Duodenal mucosa (tissue), 2 donors: ENCODE results near the gene C6orf47.

ENCODE experiments used
- H3K27ac ChIP-seq: one replicate; pipeline ENCODE4 v1.7.0; 2013; ENCODE audit warnings: low read depth, low read length
- H3K27me3 ChIP-seq, 2 donors: one replicate each; pipeline ENCODE4 v1.7.0; 2013; ENCODE audit warnings: low read length in 2 of 2, control low read depth in 1 of 2; ENCODE audit not compliant: insufficient read depth in 2 of 2, control insufficient read depth in 1 of 2
- H3K36me3 ChIP-seq, 2 donors: one replicate each; pipeline ENCODE4 v1.7.0; 2013; ENCODE audit warnings: low read length in 2 of 2, control low read depth in 1 of 2; ENCODE audit not compliant: insufficient read depth in 2 of 2, control insufficient read depth in 1 of 2
- H3K4me1 ChIP-seq, 2 donors: one replicate each; pipeline ENCODE4 v1.7.0; 2013; ENCODE audit warnings: low read length in 2 of 2, control low read depth in 1 of 2; ENCODE audit not compliant: insufficient read depth in 2 of 2, control insufficient read depth in 1 of 2
- H3K4me3 ChIP-seq, 2 donors: one replicate each; pipeline ENCODE4 v1.7.0; 2013; ENCODE audit warnings: low read length in 2 of 2, low read depth in 1 of 2
- H3K9ac ChIP-seq, 2 donors: one replicate each; pipeline ENCODE4 v1.7.0; 2013; ENCODE audit warnings: low read length in 2 of 2, low read depth in 1 of 2
- H3K9me3 ChIP-seq, 2 donors: one replicate each; pipeline ENCODE4 v1.7.0; 2013; ENCODE audit warnings: low read length in 2 of 2, control low read depth in 1 of 2; ENCODE audit not compliant: control insufficient read depth in 1 of 2

Gene C6orf47

DNA sequence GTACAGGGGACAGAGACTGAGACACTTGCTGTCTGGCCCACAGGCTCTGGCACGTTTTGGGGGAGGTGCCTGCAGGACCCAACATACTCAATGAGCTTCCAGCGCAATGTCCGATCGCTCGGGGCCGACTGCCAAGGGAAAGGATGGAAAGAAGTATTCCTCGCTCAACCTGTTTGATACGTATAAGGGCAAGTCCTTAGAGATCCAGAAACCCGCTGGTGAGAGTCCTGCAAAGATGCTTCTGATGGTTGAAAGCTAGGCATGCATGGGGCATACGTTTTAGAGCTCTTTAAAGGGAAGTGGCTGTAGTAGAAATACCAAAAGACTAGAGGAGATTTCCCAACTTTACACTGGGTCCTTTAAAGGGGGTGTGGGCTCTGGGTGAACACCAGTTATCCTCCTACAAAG, 37.9 kb downstream of the C6orf47 start:
- Histone ChIP-seq H3K4me3 (peak overlapping the region; percentile 36 to 97), H3K36me3 (peaks cover 32 to 52% of the 10 kb centered on the region in 2 donors)

DNA sequence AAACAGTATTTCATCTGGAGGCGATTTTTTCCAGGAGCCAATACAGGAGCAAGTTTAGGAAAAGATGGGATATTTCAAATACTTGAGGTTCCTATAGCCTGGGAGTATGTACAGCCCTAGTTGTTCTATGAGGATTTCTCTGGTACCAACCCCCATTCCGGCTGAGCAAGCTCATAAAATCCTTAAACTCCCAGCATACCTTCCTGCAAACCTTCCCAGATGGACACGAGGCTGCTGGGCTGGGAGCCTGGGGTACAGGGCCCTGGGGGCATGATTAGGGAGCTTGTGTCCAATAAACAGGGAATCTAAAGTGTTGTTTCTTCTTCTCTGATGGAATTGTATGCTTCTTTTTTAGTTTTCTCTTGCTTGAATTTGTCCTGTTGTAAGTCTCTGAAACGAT, 38.6 kb downstream of the C6orf47 start:
- Histone ChIP-seq H3K27ac (peak overlapping the region; percentile 95), H3K4me1 (peaks cover 18 to 19% of the 10 kb centered on the region in 2 donors), H3K27me3 (no peaks in the 10 kb centered on the region), H3K9ac (peak overlapping the region; percentile 98 to 99), H3K9me3 (no peaks in the 10 kb centered on the region), H3K36me3 (peaks cover 32 to 45% of the 10 kb centered on the region in 2 donors), H3K4me3 (peak overlapping the region; percentile 88 to 97)

More for the DNA sequence above, 37.9 kb downstream of the C6orf47 start:
- H3K27me3 ChIP-seq: no peaks in the 10 kb centered on the region
- no peaks in the 10 kb centered on the region for H3K9me3 ChIP-seq
- H3K9ac ChIP-seq: peak overlapping the region in 1 of 2 donors; percentile 98
- no peak overlapping the region for H3K27ac ChIP-seq
- peaks cover 18 to 19% of the 10 kb centered on the region in 2 donors for H3K4me1 ChIP-seq

DNA sequence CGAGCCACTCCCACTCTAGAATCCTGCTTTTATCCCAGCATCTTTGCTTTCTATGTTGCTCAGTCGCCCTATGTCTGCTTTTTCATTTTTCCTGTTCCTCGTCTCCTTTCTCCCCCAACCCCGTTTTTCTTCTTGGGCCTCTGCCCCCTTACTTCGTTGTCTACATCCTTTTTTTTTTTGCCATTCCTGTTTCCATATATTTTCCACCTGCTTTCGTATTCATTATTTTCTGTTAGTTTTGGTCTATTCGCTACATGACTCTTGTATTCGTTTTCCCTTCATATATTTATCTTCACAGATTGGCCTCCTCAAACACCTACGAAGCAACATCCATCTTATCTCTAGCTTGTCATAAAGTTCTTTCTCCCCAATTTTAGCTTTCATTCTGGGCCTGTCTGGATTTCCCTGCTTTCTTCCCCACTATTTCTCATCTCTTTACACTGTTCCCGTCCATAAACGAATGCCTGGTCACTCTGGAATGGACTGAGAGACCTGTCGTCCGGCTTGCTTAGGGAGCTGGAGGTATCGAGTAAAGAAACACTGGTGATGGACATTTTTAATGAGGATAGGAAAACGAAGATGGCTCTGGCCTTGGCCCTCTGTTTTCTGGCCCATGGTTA, 39.1 kb downstream of the C6orf47 start:
- H3K36me3 ChIP-seq: peaks cover 29 to 40% of the 10 kb centered on the region in 2 donors
- no peaks in the 10 kb centered on the region for H3K9me3 ChIP-seq
- peaks cover 18 to 19% of the 10 kb centered on the region in 2 donors for H3K4me1 ChIP-seq
- H3K27ac ChIP-seq: peak overlapping the region; percentile 95
- peak overlapping the region; percentile 88 to 97 for H3K4me3 ChIP-seq
- H3K27me3 ChIP-seq: no peaks in the 10 kb centered on the region
- peak overlapping the region; percentile 98 to 99 for H3K9ac ChIP-seq

DNA sequence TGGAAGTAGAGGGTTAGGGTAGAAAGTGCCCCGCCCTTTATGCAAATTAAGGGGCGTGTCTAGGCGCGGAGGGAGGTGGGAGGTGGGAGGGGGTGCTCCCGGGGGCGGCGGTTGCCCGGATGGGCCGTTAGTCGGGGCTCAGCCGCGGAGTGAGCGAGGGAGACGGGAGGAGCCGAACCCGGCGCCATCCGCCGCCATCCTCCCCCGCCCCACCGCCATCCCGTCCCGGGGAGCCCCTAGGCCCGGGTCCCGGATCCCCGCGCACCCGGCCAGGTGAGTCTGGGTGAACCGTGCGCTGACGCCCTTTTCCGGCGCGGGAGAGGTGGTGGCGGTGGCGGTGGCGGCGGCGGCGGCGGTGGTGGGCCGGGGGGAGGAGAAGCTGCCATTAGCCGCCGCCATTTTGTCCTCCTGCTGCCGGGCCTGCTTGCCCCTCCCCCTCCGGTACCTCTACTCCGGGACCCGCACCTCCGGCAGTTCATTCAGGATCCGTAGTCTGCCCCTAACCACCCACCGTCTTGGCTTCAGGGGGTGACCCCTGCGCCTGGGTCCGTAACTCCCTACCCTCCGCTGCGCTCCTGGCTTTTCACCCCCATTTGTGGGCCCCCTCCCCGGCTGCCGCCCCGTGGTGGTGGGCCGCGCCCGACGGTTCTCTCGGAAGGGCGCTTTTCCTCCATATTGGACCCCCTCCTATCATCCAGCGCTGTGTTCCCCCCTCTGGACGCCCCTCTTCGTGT, 39.8 kb downstream of the C6orf47 start, which contains the start of gene PRRC2A:
TSS of gene PRRC2A (plus strand) at position 130 of the 734 bp plus-strand sequence. CDS start 2,075 bp downstream, outside the sequence.
- no peaks in the 10 kb centered on the region for H3K27me3 ChIP-seq
- H3K27ac ChIP-seq: peak within 1 kb of the TSS; percentile 99
- H3K4me1 ChIP-seq: peaks cover 18 to 19% of the 10 kb centered on the region in 2 donors
- H3K9ac ChIP-seq: peak within 1 kb of the TSS; percentile 98 to 99
- peaks cover 23 to 33% of the 10 kb centered on the region in 2 donors for H3K36me3 ChIP-seq
- no peaks in the 10 kb centered on the region for H3K9me3 ChIP-seq
- H3K4me3 ChIP-seq: peak within 1 kb of the TSS; percentile 88 to 97

DNA sequence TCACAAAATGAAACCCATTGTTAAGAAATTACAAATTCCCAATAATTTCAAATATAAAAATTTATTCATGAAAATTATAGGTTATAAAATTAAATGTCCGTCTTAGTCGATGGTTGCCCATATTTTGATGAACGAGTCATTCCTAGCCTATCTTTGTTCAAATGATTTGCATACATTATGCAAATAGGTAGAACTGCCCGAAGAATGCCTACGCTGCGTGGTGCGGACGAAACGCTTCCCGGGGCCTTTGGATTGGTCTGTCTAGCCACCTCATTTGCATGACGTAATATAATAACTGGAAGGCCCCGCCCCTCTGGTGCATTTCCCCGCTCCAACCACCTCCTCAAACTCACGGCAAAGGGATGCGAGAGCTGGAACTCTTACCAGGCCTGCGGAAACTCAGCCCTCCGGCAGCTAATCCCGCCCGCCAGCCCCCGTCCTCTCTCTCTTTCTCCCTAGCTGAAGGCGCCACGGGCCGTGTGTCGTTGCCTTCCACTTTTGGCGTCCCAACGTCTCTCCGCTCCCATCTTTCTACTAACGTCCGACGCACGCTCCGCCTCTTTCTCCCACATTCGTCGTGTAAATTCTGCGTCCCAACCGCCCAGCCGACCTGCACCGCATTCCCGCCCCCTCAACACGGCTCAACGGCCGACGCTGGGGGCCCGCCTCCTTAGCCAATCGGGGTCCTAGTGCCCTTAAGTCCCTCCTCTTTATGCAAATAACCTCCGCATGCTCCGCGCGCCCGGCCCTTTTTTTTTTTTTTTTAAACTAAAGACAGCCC, 40.6 kb downstream of the C6orf47 start:
- H3K4me1 ChIP-seq: peaks cover 20 to 21% of the 10 kb centered on the region in 2 donors

DNA sequence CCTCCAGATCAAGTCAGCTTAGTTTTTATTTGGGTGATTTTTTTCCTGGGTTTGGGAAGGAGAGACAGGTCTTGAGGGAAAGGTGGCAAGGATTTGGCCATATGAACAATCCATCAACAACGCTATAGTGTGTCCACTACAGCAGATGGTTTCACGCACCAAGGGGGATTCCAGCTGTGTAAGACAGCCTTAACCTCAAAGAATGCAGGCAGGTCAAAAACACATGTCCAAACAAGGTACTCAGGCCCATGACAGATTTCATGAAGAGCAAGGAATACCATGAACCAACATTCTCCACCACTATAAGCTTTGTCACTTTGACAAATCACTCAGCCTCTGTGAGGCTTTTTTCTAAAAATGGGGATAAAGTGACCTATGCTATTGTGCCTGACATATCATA, 43.6 kb downstream of the C6orf47 start:
- Histone ChIP-seq H3K36me3 (no peaks in the 10 kb centered on the region), H3K4me1 (peaks cover 20 to 22% of the 10 kb centered on the region in 2 donors), H3K27me3 (no peaks in the 10 kb centered on the region), H3K9ac (no peak overlapping the region), H3K27ac (no peak overlapping the region), H3K4me3 (no peak overlapping the region), H3K9me3 (no peaks in the 10 kb centered on the region)

More for the DNA sequence above, 40.6 kb downstream of the C6orf47 start:
- no peaks in the 10 kb centered on the region for H3K9me3 ChIP-seq
- H3K27me3 ChIP-seq: no peaks in the 10 kb centered on the region
- peak overlapping the region; percentile 99 for H3K27ac ChIP-seq
- H3K36me3 ChIP-seq: peaks cover 15 to 26% of the 10 kb centered on the region in 2 donors
- peak overlapping the region; percentile 77 to 91 for H3K9ac ChIP-seq
- H3K4me3 ChIP-seq: peak overlapping the region; percentile 81 to 83

DNA sequence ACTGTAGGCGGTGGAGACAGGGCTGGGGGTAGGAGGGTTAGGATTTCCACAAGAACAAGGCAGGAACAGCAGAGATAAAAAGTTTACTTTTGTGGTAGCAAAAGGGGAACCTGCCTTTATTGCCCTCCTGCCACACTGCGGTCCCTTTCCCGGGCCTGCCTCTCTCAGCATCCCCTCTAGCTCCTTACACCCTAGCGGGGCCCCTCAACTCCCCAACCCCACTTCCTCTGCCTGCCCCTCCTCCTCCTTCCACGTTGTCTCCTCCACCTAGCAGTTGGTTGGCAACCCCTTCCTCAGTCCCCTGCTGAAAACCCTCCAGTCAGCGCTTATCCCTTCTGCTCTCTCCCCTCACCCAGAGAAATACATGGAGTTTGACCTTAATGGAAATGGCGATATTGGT, 44.8 kb downstream of the C6orf47 start:
- no peaks in the 10 kb centered on the region for H3K36me3 ChIP-seq
- no peak overlapping the region for H3K27ac ChIP-seq
- H3K4me1 ChIP-seq: peaks cover 13 to 14% of the 10 kb centered on the region in 2 donors
- no peaks in the 10 kb centered on the region for H3K9me3 ChIP-seq
- no peaks in the 10 kb centered on the region for H3K27me3 ChIP-seq
- H3K4me3 ChIP-seq: peak overlapping the region; percentile 28 to 32
- peak overlapping the region in 1 of 2 donors; percentile 43 for H3K9ac ChIP-seq

DNA sequence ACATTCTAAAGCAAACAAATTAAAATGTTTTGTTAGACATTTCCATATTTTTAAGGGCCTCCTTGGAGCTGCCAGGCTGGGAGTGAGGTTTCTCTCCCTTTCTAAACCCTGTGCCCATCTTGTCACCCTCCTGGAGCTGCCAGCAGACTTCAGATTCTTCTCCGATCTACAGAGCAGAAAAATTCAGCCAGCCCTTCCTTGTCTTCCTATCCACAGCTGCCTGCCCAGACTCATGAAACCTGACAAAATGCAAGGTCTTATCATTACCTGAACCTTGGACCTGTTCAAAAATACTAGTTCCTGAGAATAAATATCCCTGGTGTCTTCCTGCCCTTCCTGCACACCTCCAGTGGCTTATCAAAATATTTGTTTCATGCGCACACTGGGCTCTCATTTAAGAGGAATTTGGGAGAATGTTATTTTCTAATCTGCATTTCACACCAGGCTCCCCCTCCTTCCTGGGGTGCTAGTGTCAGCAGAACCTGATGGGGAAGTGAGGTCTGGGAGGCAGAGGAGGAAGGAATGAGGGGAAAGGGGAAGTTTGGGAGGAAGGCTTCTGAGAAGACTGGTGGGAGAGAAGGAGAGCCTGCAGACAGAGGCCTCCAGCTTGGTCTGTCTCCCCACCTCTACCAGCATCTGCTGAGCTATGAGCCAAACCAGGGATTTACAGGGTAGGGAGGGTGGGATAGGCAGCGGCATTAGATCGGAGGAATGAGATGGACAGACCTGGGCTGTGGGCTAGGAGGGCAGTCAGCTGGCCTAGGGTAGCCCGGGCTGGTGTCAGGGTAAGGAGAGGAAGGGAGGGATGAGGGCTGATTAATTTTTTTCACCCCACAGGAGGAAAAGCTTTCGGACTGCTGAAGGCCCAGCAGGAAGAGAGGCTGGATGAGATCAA, 45.6 kb downstream of the C6orf47 start, which contains the start of gene AIF1:
TSS of gene AIF1 (plus strand) at position 551 of the 895 bp plus-strand sequence. CDS start at position 647, 96 bp downstream.
- Histone ChIP-seq H3K4me1 (peaks cover 13 to 14% of the 10 kb centered on the region in 2 donors), H3K36me3 (no peaks in the 10 kb centered on the region), H3K27ac (no peak within 1 kb of the TSS), H3K27me3 (no peaks in the 10 kb centered on the region), H3K9me3 (no peaks in the 10 kb centered on the region), H3K4me3 (peak within 1 kb of the TSS; percentile 29 to 32), H3K9ac (peak within 1 kb of the TSS; percentile 5 to 43)

DNA sequence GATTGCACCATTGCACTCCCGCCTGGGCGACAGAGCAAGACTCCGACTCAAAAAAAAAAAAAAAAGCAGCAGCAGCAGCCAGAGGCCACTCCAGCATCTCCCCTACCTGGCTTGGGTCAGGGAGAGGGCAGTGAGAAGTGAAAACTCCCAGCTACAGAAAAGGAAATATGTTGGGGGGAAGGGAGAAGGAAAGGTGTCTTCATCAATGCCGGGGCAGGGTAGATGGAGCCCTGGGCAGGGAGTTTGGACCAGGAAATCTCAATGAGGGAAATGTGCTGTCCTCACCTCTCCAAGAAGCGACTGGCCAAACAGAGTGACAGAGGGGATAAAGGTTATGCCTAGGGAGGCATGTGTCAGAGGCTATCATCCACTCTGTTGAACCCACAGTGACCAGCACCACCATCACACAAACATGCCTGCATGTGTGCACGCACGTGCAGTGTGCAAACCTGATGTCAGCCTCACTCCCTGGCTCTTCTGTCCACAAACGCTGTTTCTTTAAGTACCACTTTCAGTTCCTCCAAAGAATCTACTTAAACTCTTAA, 46.4 kb downstream of the C6orf47 start:
- H3K36me3 ChIP-seq: no peaks in the 10 kb centered on the region
- H3K27ac ChIP-seq: no peak overlapping the region
- no peak overlapping the region for H3K9ac ChIP-seq
- H3K4me1 ChIP-seq: peaks cover 13 to 14% of the 10 kb centered on the region in 2 donors
- H3K9me3 ChIP-seq: no peaks in the 10 kb centered on the region
- no peaks in the 10 kb centered on the region for H3K27me3 ChIP-seq
- H3K4me3 ChIP-seq: peak overlapping the region in 1 of 2 donors; percentile 29
